Gastroesophageal sphincter (tissue), 4 donors: ENCODE results near the gene CCNK. TPM values are rescaled to one million over a fixed set of nuclear protein-coding genes. Genes with fewer than 3 reads are reported as not detected.
A peak's percentile ranks its signal among the peaks of the same experiment; 100 is the strongest.

Experiments used
- ATAC-seq: fragments of 150-250 bp; one replicate; pipeline ENCODE4 v1.9.1; 2016; ENCODE audit warnings: mild to moderate bottlenecking, moderate library complexity
- H3K27ac ChIP-seq, 4 donors: fragments of 200-600 bp; sonication (generic) in 3 of 4; 1 replicate in 3 of 4; 2 replicates in 1 of 4; pipeline ENCODE4 v1.5.1; 2016 to 2019
- H3K27me3 ChIP-seq: fragments of 200-600 bp; sonication (generic); one replicate; pipeline ENCODE4 v1.5.1; 2019
- H3K36me3 ChIP-seq, 2 donors: fragments of 200-600 bp; sonication (generic); one replicate each; pipeline ENCODE4 v1.5.1; 2019; ENCODE audit warnings: control low read depth in 1 of 2
- H3K4me1 ChIP-seq, 3 donors: fragments of 200-600 bp; sonication (generic); 1 replicate in 2 of 3; 2 replicates in 1 of 3; pipeline ENCODE4 v1.5.1; 2016 to 2019; ENCODE audit warnings: control low read depth in 2 of 3
- H3K4me3 ChIP-seq, 2 donors: fragments of 200-600 bp; sonication (generic); one replicate each; pipeline ENCODE4 v1.5.1; 2019; ENCODE audit warnings: mild to moderate bottlenecking in 1 of 2, moderate library complexity in 1 of 2
- H3K9me3 ChIP-seq, 3 donors: fragments of 200-600 bp; sonication (generic); one replicate each; pipeline ENCODE4 v1.5.1; 2017 to 2019; ENCODE audit warnings: control low read depth in 2 of 3
- EP300 ChIP-seq: sonication (generic); formaldehyde crosslinking; IDR thresholded peaks from one replicate; pipeline ENCODE4 v1.6.1; 2017; ENCODE audit warnings: antibody characterized with exemption, mild to moderate bottlenecking
- POLR2A ChIP-seq, 2 donors: fragments of 450-650 bp; IDR thresholded peaks; one replicate each; pipeline ENCODE4 v1.6.1; 2017; ENCODE audit warnings: antibody characterized with exemption in 2 of 2, mild to moderate bottlenecking in 2 of 2, moderate library complexity in 1 of 2
- POLR2AphosphoS5 ChIP-seq: sonication (generic); formaldehyde crosslinking; IDR thresholded peaks from one replicate; pipeline ENCODE4 v1.6.1; 2017; ENCODE audit warnings: antibody characterized with exemption
- WGBS, 2 donors: methylation state at CpG; one replicate each; pipeline ENCODE4 v1.1.5; 2018; ENCODE audit warnings: low coverage in 1 of 2; 5-methylcytosine and 5-hydroxymethylcytosine counted together
- total RNA-seq, 4 donors: library from RNA; depleted of rRNA; stranded (reverse); fragments of >200 nt; gene quantifications; one replicate each; pipeline ENCODE4 v1.1.0, GENCODE V29; 2016
- TF ChIP-seq, protein P1 (sequence below), 4 experiments: fragments of 200-600 bp in 2 of 4; fragments of 450-650 bp in 2 of 4; sonication (generic) in 1 of 4; IDR thresholded peaks; one replicate each; pipeline ENCODE4 v1.5.1; 2017 to 2019; ENCODE audit warnings: antibody characterized with exemption in 4 of 4, mild to moderate bottlenecking in 2 of 4, moderate library complexity in 2 of 4

Gene CCNK
- total RNA-seq, 4 donors from 2014 or later: 17.1 to 26.8 (median 20.7) TPM

DNA sequence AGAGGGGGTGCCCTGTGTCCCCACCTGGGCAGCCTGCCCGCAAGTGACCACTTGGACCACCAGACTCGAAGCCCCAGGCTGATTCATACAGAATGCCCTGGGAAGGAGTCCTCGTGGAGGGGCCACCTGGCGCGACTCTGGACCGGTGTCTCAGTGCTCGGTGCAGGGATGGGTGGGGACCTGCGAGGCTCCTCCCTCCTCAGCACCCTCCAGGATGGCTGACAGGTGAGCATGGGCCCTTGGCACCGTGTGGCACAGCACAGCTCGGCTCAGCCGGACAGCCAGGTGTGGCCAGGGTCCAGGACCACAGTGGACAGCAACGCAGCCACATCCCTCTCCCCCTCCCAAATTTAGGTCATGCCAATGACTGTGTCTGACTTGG lies 44.5 kb downstream of the CCNK start:
- WGBS, 2 donors: 60% methylated on average over 1 of the region's 12 CpGs; no CpG with 5 or more reads in 1 of the 2 donors
- H3K36me3 ChIP-seq: peaks cover 0 to 6% of the 10 kb centered on the region in 2 donors
- H3K9me3 ChIP-seq: no peaks in the 10 kb centered on the region
- peak overlapping the region in 3 of 4 donors; percentile 76 to 86 (median 79) for H3K27ac ChIP-seq
- H3K4me1 ChIP-seq: peaks cover 3 to 72% (median 35%) of the 10 kb centered on the region in 3 donors
- no peak overlapping the region for H3K4me3 ChIP-seq
- no peaks in the 10 kb centered on the region for H3K27me3 ChIP-seq
- ATAC-seq: no peak
- TF ChIP-seq, protein P1, sequence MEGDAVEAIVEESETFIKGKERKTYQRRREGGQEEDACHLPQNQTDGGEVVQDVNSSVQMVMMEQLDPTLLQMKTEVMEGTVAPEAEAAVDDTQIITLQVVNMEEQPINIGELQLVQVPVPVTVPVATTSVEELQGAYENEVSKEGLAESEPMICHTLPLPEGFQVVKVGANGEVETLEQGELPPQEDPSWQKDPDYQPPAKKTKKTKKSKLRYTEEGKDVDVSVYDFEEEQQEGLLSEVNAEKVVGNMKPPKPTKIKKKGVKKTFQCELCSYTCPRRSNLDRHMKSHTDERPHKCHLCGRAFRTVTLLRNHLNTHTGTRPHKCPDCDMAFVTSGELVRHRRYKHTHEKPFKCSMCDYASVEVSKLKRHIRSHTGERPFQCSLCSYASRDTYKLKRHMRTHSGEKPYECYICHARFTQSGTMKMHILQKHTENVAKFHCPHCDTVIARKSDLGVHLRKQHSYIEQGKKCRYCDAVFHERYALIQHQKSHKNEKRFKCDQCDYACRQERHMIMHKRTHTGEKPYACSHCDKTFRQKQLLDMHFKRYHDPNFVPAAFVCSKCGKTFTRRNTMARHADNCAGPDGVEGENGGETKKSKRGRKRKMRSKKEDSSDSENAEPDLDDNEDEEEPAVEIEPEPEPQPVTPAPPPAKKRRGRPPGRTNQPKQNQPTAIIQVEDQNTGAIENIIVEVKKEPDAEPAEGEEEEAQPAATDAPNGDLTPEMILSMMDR (IDR thresholded peaks at IDR 0.05): no peak
- TF ChIP-seq POLR2AphosphoS5 (no peak), POLR2A (IDR thresholded peaks at IDR 0.05) (no peak), EP300 (no peak)

DNA sequence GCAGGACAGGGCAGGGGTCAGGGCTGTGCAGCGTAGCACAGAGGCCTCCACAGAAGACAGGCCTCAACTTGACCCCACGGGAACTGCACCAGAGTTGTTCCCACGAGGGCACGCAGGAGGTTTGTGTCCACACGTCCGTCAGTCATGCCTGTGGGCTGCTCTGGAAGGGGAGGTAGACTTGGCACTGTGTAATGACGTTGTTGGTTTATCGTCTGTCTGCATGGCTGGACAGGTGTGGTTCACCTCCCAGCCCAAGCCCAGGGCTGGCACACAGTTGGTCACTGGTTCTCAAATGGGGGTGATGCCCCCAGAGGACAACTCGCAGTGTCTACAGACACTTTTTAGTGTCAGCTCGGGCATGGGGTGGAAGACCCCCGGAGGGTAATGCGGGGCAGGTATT lies 45.8 kb downstream of the CCNK start:
- TF ChIP-seq, protein P1 (IDR thresholded peaks at IDR 0.05): no peak
- no peaks in the 10 kb centered on the region for H3K27me3 ChIP-seq
- H3K4me3 ChIP-seq: no peak overlapping the region
- no peaks in the 10 kb centered on the region for H3K9me3 ChIP-seq
- H3K27ac ChIP-seq: peak overlapping the region in 2 of 4 donors; percentile 79 to 86
- WGBS, 2 donors: 50 to 81% methylated on average over 2 to 6 of the region's 12 CpGs
- no peaks in the 10 kb centered on the region for H3K36me3 ChIP-seq
- H3K4me1 ChIP-seq: peaks cover 3 to 72% (median 40%) of the 10 kb centered on the region in 3 donors
- ATAC-seq: no peak

- WGBS, 2 donors: 100% methylated on average over 2 of the region's 19 CpGs; no CpG with 5 or more reads in 1 of the 2 donors
- no peaks in the 10 kb centered on the region for H3K36me3 ChIP-seq
- TF ChIP-seq, protein P1 (IDR thresholded peaks at IDR 0.05): no peak
- H3K4me1 ChIP-seq: peaks cover 3 to 68% (median 36%) of the 10 kb centered on the region in 3 donors
- no peak for ATAC-seq
- H3K9me3 ChIP-seq: no peaks in the 10 kb centered on the region
- peak overlapping the region in 1 of 4 donors; percentile 7 for H3K27ac ChIP-seq
- no peaks in the 10 kb centered on the region for H3K27me3 ChIP-seq
- no peak overlapping the region for H3K4me3 ChIP-seq
Measured at GRCh38 chr14:99527427-99528076, 46.3 kb downstream of the CCNK start.

DNA sequence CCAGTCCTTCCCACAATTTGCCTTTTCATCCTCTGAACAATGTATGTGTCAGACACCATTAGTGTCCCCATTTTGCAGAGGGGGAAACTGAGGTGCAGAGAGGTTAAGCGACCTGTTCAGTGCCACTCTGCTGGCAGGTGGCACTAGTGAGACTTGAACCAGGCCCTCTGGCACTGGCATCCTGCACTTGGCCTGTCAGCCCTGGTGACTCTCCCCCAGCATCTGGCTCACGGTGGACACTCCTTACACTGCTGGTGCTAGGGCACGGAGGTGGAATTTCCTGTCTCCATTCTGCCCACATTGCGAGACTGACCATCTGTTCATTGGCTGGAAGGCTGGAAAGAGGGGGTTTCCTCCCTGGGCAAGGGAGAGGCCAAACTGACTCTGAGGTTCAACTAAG lies 48.7 kb downstream of the CCNK start:
- no peak overlapping the region for H3K4me3 ChIP-seq
- WGBS, 2 donors: 67% methylated on average over 2 of the region's 4 CpGs; no CpG with 5 or more reads in 1 of the 2 donors
- no peaks in the 10 kb centered on the region for H3K27me3 ChIP-seq
- ATAC-seq: no peak
- TF ChIP-seq EP300 (no peak), POLR2AphosphoS5 (no peak), POLR2A (IDR thresholded peaks at IDR 0.05) (no peak)
- TF ChIP-seq, protein P1 (IDR thresholded peaks at IDR 0.05): no peak
- peak overlapping the region in 1 of 4 donors; percentile 59 for H3K27ac ChIP-seq
- no peaks in the 10 kb centered on the region for H3K9me3 ChIP-seq
- peaks cover 0 to 62% (median 14%) of the 10 kb centered on the region in 3 donors for H3K4me1 ChIP-seq
- H3K36me3 ChIP-seq: no peaks in the 10 kb centered on the region

GRCh38 chr14:99530407-99531155 lies 49.4 kb downstream of the CCNK start:
- no peak overlapping the region for H3K4me3 ChIP-seq
- no peak for TF ChIP-seq POLR2A (IDR thresholded peaks at IDR 0.05)
- TF ChIP-seq EP300: no peak
- TF ChIP-seq, protein P1 (IDR thresholded peaks at IDR 0.05): no peak
- no peak for TF ChIP-seq POLR2AphosphoS5
- 75 to 85% methylated on average over 3 to 8 of the region's 19 CpGs for WGBS, 2 donors
- H3K36me3 ChIP-seq: no peaks in the 10 kb centered on the region
- H3K4me1 ChIP-seq: peaks cover 0 to 62% (median 14%) of the 10 kb centered on the region in 3 donors
- H3K27ac ChIP-seq: peak overlapping the region in 3 of 4 donors; percentile 32 to 69 (median 59)
- no peaks in the 10 kb centered on the region for H3K27me3 ChIP-seq
- H3K9me3 ChIP-seq: no peaks in the 10 kb centered on the region
- no peak for ATAC-seq
